Colonic mucosa (tissue), 4 donors: ENCODE results near the gene SUV39H2. TPM values are rescaled to one million over a fixed set of nuclear protein-coding genes. Genes with fewer than 3 reads are reported as not detected.

Experiments
- DNase-seq: peaks from one replicate; pipeline ENCODE4 v3.0.0-alpha.2; 2020
- H3K27ac ChIP-seq: fragments of 200-600 bp; one replicate; pipeline ENCODE4 v1.8.0; 2021
- H3K27me3 ChIP-seq: fragments of 200-600 bp; one replicate; pipeline ENCODE4 v1.8.0; 2021
- H3K36me3 ChIP-seq: fragments of 200-600 bp; one replicate; pipeline ENCODE4 v1.8.0; 2021
- H3K4me1 ChIP-seq: fragments of 200-600 bp; one replicate; pipeline ENCODE4 v1.8.0; 2021; ENCODE audit warnings: mild to moderate bottlenecking
- H3K4me3 ChIP-seq: fragments of 200-600 bp; one replicate; pipeline ENCODE4 v1.8.0; 2021
- H3K9ac ChIP-seq, 2 donors: one replicate each; pipeline ENCODE4 v1.7.0; 2013; ENCODE audit warnings: control low read depth in 2 of 2, low read depth in 2 of 2, low read length in 2 of 2
- H3K9me3 ChIP-seq: fragments of 200-600 bp; one replicate; pipeline ENCODE4 v1.8.0; 2021
- CTCF ChIP-seq: fragments of 200-600 bp; IDR thresholded peaks from one replicate; pipeline ENCODE4 v1.8.0; 2022; ENCODE audit warnings: antibody characterized with exemption, mild to moderate bottlenecking
- intact Hi-C: fragments of 100-400 bp; cut with DNase I; formaldehyde crosslinking; loops from one replicate; pipeline ENCODE4 v1.14.1; 2022
- total RNA-seq, 2 donors: library from RNA; stranded (reverse); fragmentation: NEBNext Ultra II Directional in 1 of 2; extraction: Animal tissue kit (Norgen Biotek cat#: 25700) in 1 of 2; gene quantifications; one replicate each; pipeline ENCODE4 v1.2.1, GENCODE V29; 2021
- donor health status: healthy.
- donor health status: DM: no; HTN: no; CAD: no.
- donor health status: DM: no; HTN: no; CAD: no.

SUV39H2 gene
- total RNA-seq, 2 donors from 2014 or later, result 6.1 to 20.2 TPM

- Histone ChIP-seq H3K36me3 (peaks cover 10% of the 10 kb centered on the region), H3K4me1 (no peaks in the 10 kb centered on the region), H3K9me3 (no peaks in the 10 kb centered on the region), H3K4me3 (no peak overlapping the region), H3K9ac (no peak overlapping the region), H3K27me3 (no peaks in the 10 kb centered on the region), H3K27ac (no peak overlapping the region)
- DNase-seq, result no peak
- TF ChIP-seq CTCF, result no peak
- intact Hi-C loops, result no loop called here
These were observed 30.4 kb downstream of the SUV39H2 start for GRCh38 chr10:14909101-14909500.

GRCh38 chr10:14910953-14911352 is 32.3 kb downstream of the SUV39H2 start:
- H3K27ac ChIP-seq, result no peak overlapping the region
- H3K4me3 ChIP-seq, result no peak overlapping the region
- DNase-seq, result no peak
- no peaks in the 10 kb centered on the region for H3K9me3 ChIP-seq
- intact Hi-C loops, result no loop called here
- no peaks in the 10 kb centered on the region for H3K27me3 ChIP-seq
- H3K4me1 ChIP-seq, result no peaks in the 10 kb centered on the region
- no peak for TF ChIP-seq CTCF
- no peak overlapping the region for H3K9ac ChIP-seq
- H3K36me3 ChIP-seq, result peaks cover 10% of the 10 kb centered on the region

GRCh38 chr10:14911801-14912200 is 33.1 kb downstream of the SUV39H2 start:
- H3K4me3 ChIP-seq, result no peak overlapping the region
- no peaks in the 10 kb centered on the region for H3K27me3 ChIP-seq
- no peaks in the 10 kb centered on the region for H3K9me3 ChIP-seq
- peaks cover 10% of the 10 kb centered on the region for H3K36me3 ChIP-seq
- no peak overlapping the region for H3K9ac ChIP-seq
- no peak for DNase-seq
- no peak for TF ChIP-seq CTCF
- H3K4me1 ChIP-seq, result no peaks in the 10 kb centered on the region
- intact Hi-C loops, result no loop called here
- H3K27ac ChIP-seq, result no peak overlapping the region

GRCh38 chr10:14916600-14916999 is 37.9 kb downstream of the SUV39H2 start:
- Histone ChIP-seq H3K36me3 (peaks cover 12% of the 10 kb centered on the region), H3K9me3 (no peaks in the 10 kb centered on the region), H3K9ac (no peak overlapping the region), H3K4me3 (no peak overlapping the region), H3K4me1 (no peaks in the 10 kb centered on the region), H3K27ac (no peak overlapping the region), H3K27me3 (no peaks in the 10 kb centered on the region)
- no peak for TF ChIP-seq CTCF
- intact Hi-C loops, result no loop called here
- no peak for DNase-seq

GRCh38 chr10:14917827-14918226 is 39.2 kb downstream of the SUV39H2 start:
- no peak overlapping the region for H3K4me3 ChIP-seq

More at GRCh38 chr10:14917827-14918226, 39.2 kb downstream of the SUV39H2 start:
- TF ChIP-seq CTCF, result no peak
- no peaks in the 10 kb centered on the region for H3K4me1 ChIP-seq
- H3K9ac ChIP-seq, result no peak overlapping the region
- H3K27me3 ChIP-seq, result no peaks in the 10 kb centered on the region
- H3K27ac ChIP-seq, result no peak overlapping the region
- no peak for DNase-seq
- intact Hi-C loops, result no loop called here
- H3K36me3 ChIP-seq, result peaks cover 12% of the 10 kb centered on the region
- H3K9me3 ChIP-seq, result no peaks in the 10 kb centered on the region
